ENCODE measurements around the gene NXPH2. TPM values are rescaled to one million over a fixed set of nuclear protein-coding genes. Genes with fewer than 3 reads are reported as not detected.

Gene NXPH2
- 0.13 TPM in 1 of 2 replicates, not detected in the other for total RNA-seq

GRCh38 chr2:138779781-138780445, at the start of gene NXPH2:
TSS of gene NXPH2 (minus strand) at chr2:138780390. CDS start at chr2:138780241, 149 bp downstream.

All from articular chondrocyte of knee joint (primary cell).